Common myeloid progenitor, CD34-positive (primary cell): Measurements from ENCODE around the gene CEMIP.

Experiments used
- CTCF ChIA-PET: fragments of 350-600 bp; sonication (Branson Sonifier 250); formaldehyde crosslinking; loops from one replicate; lab custom pipeline; 2021; ENCODE audit warnings: antibody characterized with exemption; lab: Charles Lee
- POLR2A ChIA-PET: fragments of 350-600 bp; sonication (Branson Sonifier 250); formaldehyde crosslinking; loops from one replicate; lab custom pipeline; 2021; ENCODE audit warnings: antibody characterized with exemption; lab: Charles Lee
- DNase-seq, 3 donors: peaks; one replicate each; pipeline versions ENCODE4 v3.0.0 to v3.0.0-alpha.2; 2013
- H3K27ac ChIP-seq, 2 experiments: 1 replicate in 1 of 2; 2 replicates in 1 of 2; pipeline ENCODE4 v1.7.0; 2013; ENCODE audit warnings: inconsistent platforms in 2 of 2, low read length in 2 of 2, mild to moderate bottlenecking in 2 of 2, low read depth in 1 of 2, moderate library complexity in 1 of 2; ENCODE audit not compliant: severe bottlenecking in 2 of 2, insufficient read depth in 1 of 2, poor library complexity in 1 of 2
- H3K27me3 ChIP-seq, 5 experiments: replicated peaks in 2 of 5; 1 replicate in 3 of 5; 2 replicates in 2 of 5; pipeline versions ENCODE4 v1.6.1 to v1.7.0; 2013; ENCODE audit warnings: low read length in 4 of 5, mild to moderate bottlenecking in 2 of 5, moderate library complexity in 2 of 5, inconsistent platforms in 1 of 5; ENCODE audit not compliant: insufficient read depth in 5 of 5, control insufficient read depth in 4 of 5
- H3K36me3 ChIP-seq, 4 experiments: 1 replicate in 2 of 4; 2 replicates in 2 of 4; pipeline versions ENCODE4 v1.6.1 to v1.7.0; 2013; ENCODE audit warnings: low read length in 3 of 4, control low read depth in 1 of 4, mild to moderate bottlenecking in 1 of 4; ENCODE audit not compliant: control insufficient read depth in 4 of 4, insufficient read depth in 4 of 4
- H3K4me1 ChIP-seq, 4 experiments: 1 replicate in 3 of 4; 2 replicates in 1 of 4; pipeline versions ENCODE4 v1.6.1 to v1.7.1; 2013; ENCODE audit warnings: low read length in 3 of 4, mild to moderate bottlenecking in 3 of 4, control low read depth in 1 of 4, inconsistent platforms in 1 of 4, moderate library complexity in 1 of 4; ENCODE audit not compliant: control insufficient read depth in 4 of 4, insufficient read depth in 4 of 4; ENCODE audit errors: control extremely low read depth in 1 of 4
- H3K4me3 ChIP-seq, 7 experiments: 1 replicate in 4 of 7; 2 replicates in 3 of 7; pipeline versions ENCODE4 v1.5.1 to v1.7.0; 2013; ENCODE audit warnings: mild to moderate bottlenecking in 7 of 7, low read length in 6 of 7, moderate library complexity in 6 of 7, inconsistent platforms in 2 of 7, low read depth in 2 of 7, control low read depth in 1 of 7; ENCODE audit not compliant: insufficient read depth in 4 of 7, control insufficient read depth in 1 of 7; ENCODE audit errors: extremely low read depth in 1 of 7
- H3K9me3 ChIP-seq, 5 experiments: 1 replicate in 4 of 5; 2 replicates in 1 of 5; pipeline versions ENCODE4 v1.6.1 to v1.7.1; 2013; ENCODE audit warnings: low read length in 4 of 5, mild to moderate bottlenecking in 2 of 5, inconsistent platforms in 1 of 5, low read depth in 1 of 5, moderate library complexity in 1 of 5; ENCODE audit not compliant: control insufficient read depth in 4 of 5, insufficient read depth in 2 of 5; ENCODE audit errors: control extremely low read depth in 1 of 5
- WGBS: methylation state at CpG from one replicate; pipeline ENCODE4 v1.1.5; 2013; ENCODE audit not compliant: insufficient coverage; 5-methylcytosine and 5-hydroxymethylcytosine counted together

CEMIP gene

GRCh38 chr15:80817901-80818300, 38.7 kb downstream of the CEMIP start:
- H3K9me3 ChIP-seq: no peaks in the 10 kb centered on the region
- ChIA-PET POLR2A (no interaction called here), CTCF (interaction anchor here (1.1 to 1.3 kb wide), 3 partner anchors 38 to 344 kb away, joined by 3 to 4 read pairs (median 3); partner anchors contain the start of gene CEMIP)
- DNase-seq: no peak
- no peak overlapping the region for H3K27ac ChIP-seq
- no peak overlapping the region for H3K4me3 ChIP-seq
- no peaks in the 10 kb centered on the region for H3K36me3 ChIP-seq
- no peaks in the 10 kb centered on the region for H3K27me3 ChIP-seq
- peaks cover 0 to 24% (median 11%) of the 10 kb centered on the region in 4 experiments for H3K4me1 ChIP-seq
- no CpG with 5 or more reads among the region's 3 CpGs for WGBS

- Histone ChIP-seq H3K9me3 (no peaks in the 10 kb centered on the region), H3K4me3 (peak overlapping the region in 2 of 7 experiments; percentile 11 to 33), H3K4me1 (peaks cover 0 to 27% (median 13%) of the 10 kb centered on the region in 4 experiments), H3K27ac (no peak overlapping the region), H3K27me3 (no peaks in the 10 kb centered on the region), H3K36me3 (no peaks in the 10 kb centered on the region)
- ChIA-PET CTCF (interaction anchor here (1.1 to 1.3 kb wide), 2 partner anchors 42 to 345 kb away, joined by 3 read pairs; no protein-coding TSS in a partner anchor), POLR2A (interaction anchor here (0.6 kb wide), 1 partner anchor 9 kb away, joined by 3 read pairs; no protein-coding TSS in a partner anchor)
- peak; percentile 16 to 81 (median 73) for DNase-seq
These were observed 39.8 kb downstream of the CEMIP start for GRCh38 chr15:80819001-80819400.

- H3K9me3 ChIP-seq: no peaks in the 10 kb centered on the region
- H3K4me3 ChIP-seq: no peak overlapping the region
- no peak for DNase-seq
- ChIA-PET CTCF (no interaction called here), POLR2A (no interaction called here)
- H3K27ac ChIP-seq: no peak overlapping the region
- whole genome bisulfite sequencing: 50% methylated on average over 2 of the region's 3 CpGs
- H3K27me3 ChIP-seq: no peaks in the 10 kb centered on the region
- no peaks in the 10 kb centered on the region for H3K36me3 ChIP-seq
- peaks cover 0 to 27% (median 15%) of the 10 kb centered on the region in 4 experiments for H3K4me1 ChIP-seq
These were observed 40.9 kb downstream of the CEMIP start for GRCh38 chr15:80820092-80820491.

DNA sequence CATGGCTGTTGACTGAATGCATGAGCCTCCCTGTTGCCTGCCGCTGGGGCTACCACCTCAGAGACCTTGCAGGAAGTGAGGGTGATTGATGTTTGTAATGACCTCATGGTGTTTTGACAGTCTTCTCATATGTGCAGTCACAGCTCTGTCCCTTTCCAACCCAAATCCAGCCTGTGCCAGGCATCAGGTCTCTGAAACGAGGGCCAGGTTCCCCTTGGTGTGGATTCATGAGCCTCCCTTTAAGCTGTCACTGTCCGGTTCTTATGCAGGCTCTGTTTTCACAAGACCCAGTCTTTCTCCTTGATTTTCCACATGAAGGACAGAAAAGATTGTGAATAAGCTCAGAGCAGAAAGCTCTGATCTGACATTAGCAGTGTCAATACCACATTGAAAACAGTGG, 43.1 kb downstream of the CEMIP start:
- Histone ChIP-seq H3K4me3 (no peak overlapping the region), H3K9me3 (no peaks in the 10 kb centered on the region), H3K36me3 (no peaks in the 10 kb centered on the region), H3K4me1 (peaks cover 0 to 19% (median 15%) of the 10 kb centered on the region in 4 experiments), H3K27me3 (no peaks in the 10 kb centered on the region), H3K27ac (no peak overlapping the region)
- ChIA-PET CTCF (interaction anchor here (1.8 kb wide), 1 partner anchor 148 kb away, joined by 4 read pairs; no protein-coding TSS in a partner anchor), POLR2A (no interaction called here)
- WGBS: 93% methylated on average over 2 of the region's 3 CpGs
- DNase-seq: no peak

GRCh38 chr15:80822676-80823075, 43.5 kb downstream of the CEMIP start:
- DNase-seq: no peak
- H3K4me3 ChIP-seq: no peak overlapping the region
- CTCF ChIA-PET: interaction anchor here (1.8 kb wide), 1 partner anchor 147 kb away, joined by 4 read pairs; no protein-coding TSS in a partner anchor
- no peaks in the 10 kb centered on the region for H3K27me3 ChIP-seq
- H3K4me1 ChIP-seq: peaks cover 0 to 19% (median 15%) of the 10 kb centered on the region in 4 experiments
- POLR2A ChIA-PET: no interaction called here
- WGBS: 85% methylated on average over 5 of the region's 6 CpGs
- H3K9me3 ChIP-seq: no peaks in the 10 kb centered on the region
- no peak overlapping the region for H3K27ac ChIP-seq
- H3K36me3 ChIP-seq: no peaks in the 10 kb centered on the region

DNA sequence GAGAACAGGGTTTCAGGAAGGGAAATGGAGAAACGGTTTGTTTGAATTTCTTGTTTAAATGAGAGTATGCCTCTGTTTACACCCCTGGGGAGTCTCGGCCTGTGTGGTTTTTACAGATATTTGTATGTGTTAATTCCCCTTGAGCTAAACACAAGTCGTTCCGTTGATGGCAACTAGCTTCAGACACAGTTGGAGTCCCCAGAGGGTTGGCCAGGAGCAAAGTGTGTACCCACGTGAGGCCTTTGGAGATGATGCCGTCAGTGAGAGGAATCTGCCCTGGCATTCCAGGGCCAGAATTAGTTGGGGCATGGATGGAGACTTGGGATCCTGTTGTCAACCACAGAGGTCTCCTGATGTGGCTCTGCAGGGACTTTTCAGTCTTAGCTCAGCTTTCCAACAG, 44.0 kb downstream of the CEMIP start:
- POLR2A ChIA-PET: no interaction called here
- CTCF ChIA-PET: interaction anchor here (1.8 kb wide), 1 partner anchor 147 kb away, joined by 4 read pairs; no protein-coding TSS in a partner anchor
- no peak overlapping the region for H3K27ac ChIP-seq
- H3K9me3 ChIP-seq: no peaks in the 10 kb centered on the region
- 81% methylated on average over 3 of the region's 6 CpGs for WGBS
- H3K4me1 ChIP-seq: peaks cover 0 to 19% (median 14%) of the 10 kb centered on the region in 4 experiments
- H3K27me3 ChIP-seq: no peaks in the 10 kb centered on the region
- DNase-seq: no peak
- H3K36me3 ChIP-seq: no peaks in the 10 kb centered on the region
- H3K4me3 ChIP-seq: no peak overlapping the region

DNA sequence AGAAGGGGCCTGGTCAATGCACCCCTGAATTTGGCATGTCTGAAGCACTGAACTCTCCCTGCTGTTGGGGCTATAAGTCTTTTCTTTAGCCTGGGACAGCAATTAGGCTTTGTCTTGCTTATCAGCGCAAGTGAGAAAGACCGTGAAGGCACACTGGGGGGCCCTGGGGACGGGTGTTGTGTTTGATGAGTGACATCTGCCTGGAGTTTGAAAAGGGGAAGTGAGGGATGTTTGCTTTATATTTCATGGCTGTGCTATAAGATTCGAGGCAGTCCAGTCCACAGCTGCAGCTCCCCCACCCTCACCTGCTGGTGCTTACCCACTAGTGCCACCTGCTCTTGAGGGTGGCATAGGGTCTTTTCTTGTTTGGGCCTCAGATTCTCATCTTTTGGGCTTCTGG, 44.8 kb downstream of the CEMIP start:
- ChIA-PET CTCF (no interaction called here), POLR2A (no interaction called here)
- H3K36me3 ChIP-seq: no peaks in the 10 kb centered on the region
- WGBS: 46% methylated on average over 3 of the region's 4 CpGs
- no peak overlapping the region for H3K4me3 ChIP-seq
- no peak overlapping the region for H3K27ac ChIP-seq
- H3K9me3 ChIP-seq: no peaks in the 10 kb centered on the region
- H3K27me3 ChIP-seq: no peaks in the 10 kb centered on the region
- DNase-seq: peak in 2 of 3 donors; percentile 47 to 58
- H3K4me1 ChIP-seq: peaks cover 0 to 16% (median 8%) of the 10 kb centered on the region in 4 experiments
